Activated T-cell treated with anti-CD3 and anti-CD28 coated beads, Interleukin-2, amount 50 U/mL, for 24 hours (primary cell): ENCODE results near the gene ZNF385A.
"Not testable (repeated sequence)": the region's sequence is repeated elsewhere in the genome, so short reads cannot be mapped to it uniquely, and the experiment has no call there.

Experiments used
- DNase-seq: peaks from one replicate; pipeline ENCODE4 v3.0.0-alpha.2; 2020
- H3K27ac Mint-ChIP-seq: 2 replicates; pipeline ENCODE4 v1.8.0; 2020; ENCODE audit warnings: mild to moderate bottlenecking, mixed read lengths
- H3K27me3 Mint-ChIP-seq: 2 replicates; pipeline ENCODE4 v1.8.0; 2020; ENCODE audit warnings: mixed read lengths
- H3K36me3 Mint-ChIP-seq: 2 replicates; pipeline ENCODE4 v1.8.0; 2020; ENCODE audit warnings: low read depth, mixed read lengths
- H3K4me1 Mint-ChIP-seq: 2 replicates; pipeline ENCODE4 v1.8.0; 2020; ENCODE audit warnings: low read depth, mixed read lengths
- H3K4me3 Mint-ChIP-seq: 2 replicates; pipeline ENCODE4 v1.8.0; 2020; ENCODE audit warnings: mild to moderate bottlenecking, moderate library complexity, mixed read lengths
- H3K9me3 Mint-ChIP-seq: 2 replicates; pipeline ENCODE4 v1.8.0; 2020; ENCODE audit warnings: mixed read lengths

Gene ZNF385A

GRCh38 chr12:54330442-54330841, 54.1 kb downstream of the ZNF385A start:
- no peaks in the 10 kb centered on the region for H3K9me3 Mint-ChIP-seq
- peaks cover 44% of the 10 kb centered on the region for H3K36me3 Mint-ChIP-seq
- no peak overlapping the region for H3K4me3 Mint-ChIP-seq
- peak overlapping the region; percentile 78 for H3K27ac Mint-ChIP-seq
- no peaks in the 10 kb centered on the region for H3K27me3 Mint-ChIP-seq
- H3K4me1 Mint-ChIP-seq: peaks cover 60% of the 10 kb centered on the region
- no peak for DNase-seq

- Mint-ChIP-seq H3K27ac (peak overlapping the region; percentile 73), H3K36me3 (peaks cover 46% of the 10 kb centered on the region), H3K4me3 (no peak overlapping the region), H3K4me1 (peaks cover 64% of the 10 kb centered on the region), H3K9me3 (no peaks in the 10 kb centered on the region), H3K27me3 (no peaks in the 10 kb centered on the region)
- no peak for DNase-seq
These were observed 54.8 kb downstream of the ZNF385A start for GRCh38 chr12:54329759-54330158.

DNA sequence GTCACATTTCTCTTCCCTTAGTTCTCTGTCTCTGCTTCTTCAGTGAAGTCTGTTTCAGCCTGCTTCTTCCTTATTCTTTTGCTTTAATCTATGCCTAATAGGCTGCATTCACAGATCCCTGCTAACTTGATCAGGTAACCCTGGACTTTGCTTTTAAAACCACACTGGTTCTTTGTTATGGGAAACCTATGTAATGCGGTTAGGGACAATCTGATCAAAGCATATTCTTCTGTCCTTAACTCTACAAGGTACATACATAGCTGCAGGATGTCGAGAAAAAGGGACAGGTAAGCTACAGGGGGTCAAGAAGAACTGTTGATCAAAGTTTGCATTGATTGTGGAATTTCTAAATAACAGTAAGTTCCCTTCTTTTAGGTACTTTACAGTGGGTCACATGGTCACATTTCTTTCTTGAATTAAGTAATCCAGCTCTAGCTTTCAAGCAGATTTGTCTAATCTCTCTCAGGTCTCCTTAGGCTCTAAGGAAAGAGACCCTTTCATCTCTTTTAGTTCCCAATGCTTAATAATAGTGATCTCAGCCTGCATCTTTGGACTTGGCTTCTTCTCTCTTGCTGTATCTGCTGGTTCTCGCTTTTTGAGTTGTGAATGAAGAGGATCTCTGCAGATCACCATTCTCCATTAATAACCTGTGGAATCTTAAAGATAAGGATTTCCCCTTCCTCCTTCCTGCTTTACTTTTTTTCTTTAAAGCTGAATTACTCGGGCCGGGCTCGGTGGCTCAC, 55.8 kb downstream of the ZNF385A start:
- Mint-ChIP-seq H3K4me3 (no peak overlapping the region), H3K27me3 (no peaks in the 10 kb centered on the region), H3K9me3 (no peaks in the 10 kb centered on the region), H3K4me1 (peaks cover 67% of the 10 kb centered on the region), H3K36me3 (peaks cover 44% of the 10 kb centered on the region), H3K27ac (peak overlapping the region; percentile 73)
- DNase-seq: no peak

DNA sequence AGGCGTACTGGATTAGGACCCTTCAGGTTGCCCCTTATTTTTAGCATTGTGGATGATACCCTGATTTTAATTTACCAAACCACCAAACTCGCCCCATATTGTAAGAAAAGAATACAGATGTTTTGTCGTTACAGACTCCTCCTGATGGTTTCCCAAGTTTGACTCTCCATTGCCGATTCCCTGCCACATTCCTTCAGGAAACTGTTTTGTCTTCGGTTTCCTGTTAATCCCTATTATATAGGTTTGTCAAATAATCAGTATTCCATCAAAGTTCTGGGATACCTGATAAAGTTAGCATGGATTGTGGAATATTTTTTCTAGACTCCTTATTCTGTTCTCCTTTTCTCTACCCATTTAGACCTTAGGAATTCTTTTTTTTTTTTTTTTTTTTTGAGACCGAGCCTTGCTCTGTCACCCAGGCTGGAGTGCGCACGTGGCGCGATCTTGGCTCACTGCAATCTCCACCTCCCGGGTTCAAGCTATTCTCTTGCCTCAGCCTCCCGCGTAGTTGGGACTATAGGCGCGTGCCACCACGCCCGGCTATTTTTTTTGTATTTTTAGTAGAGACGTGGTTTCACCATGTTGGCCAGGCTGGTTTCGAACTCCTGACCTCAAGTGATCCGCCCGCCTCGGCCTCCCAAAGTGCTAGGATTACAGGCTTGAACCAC, 59.0 kb downstream of the ZNF385A start:
- peaks cover 45% of the 10 kb centered on the region for H3K4me1 Mint-ChIP-seq
- H3K27me3 Mint-ChIP-seq: not testable (repeated sequence)
- H3K27ac Mint-ChIP-seq: peak overlapping the region; percentile 96

GRCh38 chr12:54324617-54325441, 59.7 kb downstream of the ZNF385A start, which contains the start of gene COPZ1:
Gene COPZ1, plus strand, starts transcription at chr12:54325131. Its CDS starts 33 bp downstream, at chr12:54325164.
- Mint-ChIP-seq H3K36me3 (peaks cover 21% of the 10 kb centered on the region), H3K27ac (peak within 1 kb of the TSS; percentile 96), H3K27me3 (no peaks in the 10 kb centered on the region), H3K9me3 (no peaks in the 10 kb centered on the region), H3K4me3 (peak within 1 kb of the TSS; percentile 99), H3K4me1 (peaks cover 38% of the 10 kb centered on the region)
- peak; percentile 90 for DNase-seq

More for the DNA sequence above, 59.0 kb downstream of the ZNF385A start:
- not testable (repeated sequence) for DNase-seq, H3K9me3 Mint-ChIP-seq
- peaks cover 26% of the 10 kb centered on the region for H3K36me3 Mint-ChIP-seq
- peak overlapping the region; percentile 99 for H3K4me3 Mint-ChIP-seq

DNA sequence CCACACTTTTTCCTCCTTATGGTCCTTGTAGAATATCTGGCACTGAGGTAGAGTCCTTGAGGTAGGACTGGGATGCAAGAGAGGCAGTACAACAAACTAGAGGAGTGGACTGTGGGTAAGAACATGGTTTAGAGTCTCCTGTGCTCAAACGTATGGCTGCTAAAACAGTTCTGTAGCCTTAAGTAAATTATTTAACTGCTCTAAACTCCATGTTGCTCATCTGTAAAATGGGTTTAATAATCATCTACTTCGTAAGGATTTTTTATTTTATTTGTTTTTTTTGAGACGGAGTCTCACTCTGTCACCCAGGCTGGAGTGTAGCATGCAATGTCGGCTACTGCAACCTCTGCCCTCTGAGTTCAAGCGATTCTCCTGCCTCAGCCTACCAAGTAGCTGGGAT, 63.2 kb downstream of the ZNF385A start:
- H3K27ac Mint-ChIP-seq: no peak overlapping the region
- no peaks in the 10 kb centered on the region for H3K9me3 Mint-ChIP-seq
- H3K4me1 Mint-ChIP-seq: peaks cover 12% of the 10 kb centered on the region
- peaks cover 8% of the 10 kb centered on the region for H3K36me3 Mint-ChIP-seq
- no peak for DNase-seq
- H3K4me3 Mint-ChIP-seq: no peak overlapping the region
- H3K27me3 Mint-ChIP-seq: no peaks in the 10 kb centered on the region
